Stomach (tissue), 9 donors: ENCODE results near the gene CLCNKA. TPM values are rescaled to one million over a fixed set of nuclear protein-coding genes. Genes with fewer than 3 reads are reported as not detected.
"Not testable (repeated sequence)": the region's sequence is repeated elsewhere in the genome, so short reads cannot be mapped to it uniquely, and the experiment has no call there.

ENCODE experiments used
- DNase-seq, 2 donors: peaks; one replicate each; pipeline versions ENCODE4 v3.0.0 to v3.0.0-alpha.2; 2013 to 2019
- H3K27ac ChIP-seq, 5 donors: fragments of 200-600 bp in 4 of 5; sonication (generic) in 4 of 5; one replicate each; pipeline ENCODE4 v1.5.1; 2013 to 2019; ENCODE audit warnings: mild to moderate bottlenecking in 1 of 5, moderate library complexity in 1 of 5
- H3K27me3 ChIP-seq, 3 donors: fragments of 200-600 bp; sonication (generic); one replicate each; pipeline ENCODE4 v1.5.1; 2017 to 2019; ENCODE audit warnings: mixed run types in 1 of 3
- H3K36me3 ChIP-seq, 4 donors: fragments of 200-600 bp; sonication (generic); 1 replicate in 3 of 4; 2 replicates in 1 of 4; pipeline ENCODE4 v1.5.1; 2016 to 2019
- H3K4me1 ChIP-seq, 4 donors: fragments of 200-600 bp; sonication (generic); one replicate each; pipeline ENCODE4 v1.5.1; 2016 to 2019
- H3K4me3 ChIP-seq, 4 donors: fragments of 200-600 bp; sonication (generic) in 3 of 4; one replicate each; pipeline ENCODE4 v1.5.1; 2016 to 2019; ENCODE audit warnings: mild to moderate bottlenecking in 1 of 4
- H3K9me3 ChIP-seq, 4 donors: fragments of 200-600 bp; sonication (generic); one replicate each; pipeline ENCODE4 v1.5.1; 2016 to 2019
- EP300 ChIP-seq: sonication (generic); formaldehyde crosslinking; IDR thresholded peaks from one replicate; pipeline ENCODE4 v1.6.1; 2017; ENCODE audit warnings: antibody characterized with exemption
- POLR2A ChIP-seq, 4 donors: fragments of 450-650 bp; IDR thresholded peaks; one replicate each; pipeline ENCODE4 v1.6.1; 2016; ENCODE audit warnings: antibody characterized with exemption in 4 of 4, control low read depth in 2 of 4, mild to moderate bottlenecking in 1 of 4, moderate library complexity in 1 of 4
- POLR2AphosphoS5 ChIP-seq, 3 donors: sonication (generic); formaldehyde crosslinking; IDR thresholded peaks; one replicate each; pipeline ENCODE4 v1.6.1; 2016; ENCODE audit warnings: antibody characterized with exemption in 3 of 3
- WGBS, 5 donors: extraction: QIAGEN DNeasy Blood & Tissue Kit in 3 of 5; methylation state at CpG; one replicate each; pipeline versions ENCODE4 v1.1.5 to v1.1.7; 2013 to 2018; 5-methylcytosine and 5-hydroxymethylcytosine counted together
- intact Hi-C: fragments of 100-400 bp; cut with DNase I; formaldehyde crosslinking; loops from one replicate; pipeline ENCODE4 v1.15.1; 2023; ENCODE audit warnings: low total_unique reads
- polyA plus RNA-seq, 3 donors: library from polyadenylated mRNA; stranded (reverse); fragments of 200-250 nt; gene quantifications; one replicate each; pipeline ENCODE4 v1.2.3, GENCODE V29; 2013
- total RNA-seq, 5 donors: library from RNA; depleted of rRNA; stranded (reverse); fragments of >200 nt; gene quantifications; one replicate each; pipeline versions ENCODE4 v1.1.0 to v1.2.3, GENCODE V29; 2014 to 2016
- TF ChIP-seq, protein P1 (sequence below), 7 experiments: fragments of 450-650 bp in 4 of 7; fragments of 200-600 bp in 3 of 7; sonication (generic) in 3 of 7; IDR thresholded peaks; one replicate each; pipeline ENCODE4 v1.5.1; 2016 to 2019; ENCODE audit warnings: antibody characterized with exemption in 7 of 7, control low read depth in 2 of 7, mild to moderate bottlenecking in 1 of 7
- donor health status: healthy with polysubstance abuse.
- donor health status: Bipolar disorder and iron deficiency.
- donor health status: healthy.

The CLCNKA gene
- total and polyA plus RNA-seq, 8 donors, result 0.55 to 16.1 (median 4.5) TPM; not detected in 2

- DNase-seq, result peak; percentile 31 to 80
- Histone ChIP-seq H3K4me3 (peak overlapping the region; percentile 79 to 100 (median 98)), H3K9me3 (no peaks in the 10 kb centered on the region), H3K36me3 (peaks cover 8 to 26% (median 20%) of the 10 kb centered on the region in 4 donors), H3K27ac (peak overlapping the region; percentile 59 to 90 (median 84)), H3K27me3 (no peaks in the 10 kb centered on the region), H3K4me1 (peaks cover 11 to 45% (median 29%) of the 10 kb centered on the region in 4 donors)
- intact Hi-C loops, result no loop called here
- TF ChIP-seq POLR2A (IDR thresholded peaks at IDR 0.05) (no peak), EP300 (no peak), POLR2AphosphoS5 (IDR thresholded peaks at IDR 0.05) (no peak)
- TF ChIP-seq, protein P1, sequence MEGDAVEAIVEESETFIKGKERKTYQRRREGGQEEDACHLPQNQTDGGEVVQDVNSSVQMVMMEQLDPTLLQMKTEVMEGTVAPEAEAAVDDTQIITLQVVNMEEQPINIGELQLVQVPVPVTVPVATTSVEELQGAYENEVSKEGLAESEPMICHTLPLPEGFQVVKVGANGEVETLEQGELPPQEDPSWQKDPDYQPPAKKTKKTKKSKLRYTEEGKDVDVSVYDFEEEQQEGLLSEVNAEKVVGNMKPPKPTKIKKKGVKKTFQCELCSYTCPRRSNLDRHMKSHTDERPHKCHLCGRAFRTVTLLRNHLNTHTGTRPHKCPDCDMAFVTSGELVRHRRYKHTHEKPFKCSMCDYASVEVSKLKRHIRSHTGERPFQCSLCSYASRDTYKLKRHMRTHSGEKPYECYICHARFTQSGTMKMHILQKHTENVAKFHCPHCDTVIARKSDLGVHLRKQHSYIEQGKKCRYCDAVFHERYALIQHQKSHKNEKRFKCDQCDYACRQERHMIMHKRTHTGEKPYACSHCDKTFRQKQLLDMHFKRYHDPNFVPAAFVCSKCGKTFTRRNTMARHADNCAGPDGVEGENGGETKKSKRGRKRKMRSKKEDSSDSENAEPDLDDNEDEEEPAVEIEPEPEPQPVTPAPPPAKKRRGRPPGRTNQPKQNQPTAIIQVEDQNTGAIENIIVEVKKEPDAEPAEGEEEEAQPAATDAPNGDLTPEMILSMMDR (IDR thresholded peaks at IDR 0.05), result no peak
- 0 to 2% (median 1%) methylated on average over 11 to 47 of the region's 47 CpGs for WGBS, 5 donors
These were observed 46.5 kb upstream of the CLCNKA start for GRCh38 chr1:15975358-15975804.

DNA sequence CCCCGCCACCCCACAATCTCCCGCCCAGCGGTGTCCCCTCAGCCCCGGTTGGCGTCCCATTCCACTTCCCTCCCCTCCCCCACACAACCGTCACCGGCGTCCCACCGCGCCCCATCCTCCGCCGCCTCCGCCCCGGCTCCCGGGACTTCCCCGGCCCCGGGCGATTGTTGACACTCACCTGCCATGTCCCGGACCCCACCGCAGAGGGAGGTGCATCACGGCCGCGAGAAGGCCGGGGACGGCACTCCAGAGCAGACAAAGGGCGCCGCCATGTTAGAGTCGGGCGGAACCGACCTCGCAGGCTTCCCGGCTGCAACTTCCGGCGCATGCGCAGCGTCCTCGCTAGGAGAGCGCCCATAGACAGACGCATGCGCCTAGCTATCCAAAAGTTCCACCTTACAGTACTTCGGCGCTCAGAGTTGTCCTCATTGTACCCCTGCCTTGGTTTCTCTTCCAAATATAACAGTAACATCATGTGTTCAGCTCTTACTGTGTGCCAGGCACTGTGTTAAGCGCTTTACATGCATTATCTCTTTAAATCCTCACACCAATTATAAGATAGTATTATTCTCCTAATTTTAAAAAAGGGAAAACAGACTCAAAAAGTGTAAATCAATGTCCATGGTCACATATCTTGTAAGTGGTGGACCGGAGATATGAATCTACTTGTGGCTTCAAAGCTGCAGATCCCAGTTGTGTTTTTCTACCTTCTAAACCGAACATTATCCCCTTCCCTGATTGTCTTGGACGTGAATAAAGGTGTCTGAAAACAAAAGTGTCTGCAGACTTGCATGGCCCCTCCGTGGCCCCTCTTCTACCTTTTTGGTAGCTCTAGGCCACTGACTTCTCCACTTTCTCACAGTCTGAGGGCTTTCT, 45.8 kb upstream of the CLCNKA start, which contains the start of gene ZBTB17:
ZBTB17 (minus strand) TSS at position 297 of the 876 bp plus-strand sequence. CDS start 27,606 bp downstream, outside the sequence.
- peaks cover 8 to 19% (median 17%) of the 10 kb centered on the region in 4 donors for H3K36me3 ChIP-seq
- no peaks in the 10 kb centered on the region for H3K9me3 ChIP-seq
- H3K27me3 ChIP-seq, result no peaks in the 10 kb centered on the region
- H3K27ac ChIP-seq, result peak within 1 kb of the TSS; percentile 59 to 90 (median 84)
- 7 to 38% (median 11%) methylated on average over 10 to 45 of the region's 47 CpGs for WGBS, 5 donors
- peaks cover 11 to 45% (median 29%) of the 10 kb centered on the region in 4 donors for H3K4me1 ChIP-seq
- DNase-seq, result peak; percentile 96 to 98
- peak within 1 kb of the TSS; percentile 79 to 100 (median 98) for H3K4me3 ChIP-seq
- intact Hi-C loops, result no loop called here
- TF ChIP-seq POLR2A (IDR thresholded peaks at IDR 0.05) (peak in 1 of 4 donors; percentile 40), POLR2AphosphoS5 (IDR thresholded peaks at IDR 0.05) (peak; percentile 57 to 93 (median 88))
- TF ChIP-seq, protein P1 (IDR thresholded peaks at IDR 0.05), result no peak

- H3K9me3 ChIP-seq, H3K27me3 ChIP-seq, intact Hi-C loops, DNase-seq, H3K4me3 ChIP-seq, H3K27ac ChIP-seq, H3K36me3 ChIP-seq: not testable (repeated sequence)
- 91 to 97% (median 94%) methylated on average over 4 of the region's 4 CpGs for WGBS, 5 donors
- peaks cover 11 to 33% (median 29%) of the 10 kb centered on the region in 4 donors for H3K4me1 ChIP-seq
These were observed 43.9 kb upstream of the CLCNKA start for GRCh38 chr1:15977947-15978346.

DNA sequence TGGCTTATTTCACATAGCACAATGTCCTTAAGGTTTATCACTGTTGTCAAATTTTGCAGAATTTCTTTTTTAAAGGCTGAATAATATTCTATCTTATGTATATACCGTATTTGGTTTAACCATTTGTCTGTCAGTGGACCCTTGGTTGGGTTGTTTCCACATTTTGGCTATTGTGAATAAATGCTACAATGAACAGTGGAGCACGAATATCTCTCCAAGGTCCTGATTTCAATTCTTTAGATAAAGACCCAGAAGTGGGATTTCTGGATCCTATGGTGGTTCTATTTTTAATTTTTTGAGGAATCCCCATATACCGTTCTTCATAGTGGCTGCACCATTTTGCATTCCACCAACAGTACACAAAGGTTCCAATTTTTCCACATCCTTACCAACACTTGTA, 40.2 kb upstream of the CLCNKA start:
- Histone ChIP-seq H3K4me3 (no peak overlapping the region), H3K4me1 (peaks cover 0 to under 1% (median 0%) of the 10 kb centered on the region in 4 donors), H3K27ac (no peak overlapping the region), H3K27me3 (no peaks in the 10 kb centered on the region), H3K36me3 (no peaks in the 10 kb centered on the region), H3K9me3 (no peaks in the 10 kb centered on the region)
- intact Hi-C loops, result no loop called here
- TF ChIP-seq POLR2AphosphoS5 (IDR thresholded peaks at IDR 0.05) (no peak), POLR2A (IDR thresholded peaks at IDR 0.05) (no peak), EP300 (no peak)
- TF ChIP-seq, protein P1 (IDR thresholded peaks at IDR 0.05), result no peak
- no peak for DNase-seq
- 84 to 89% (median 85%) methylated on average over 3 of the region's 3 CpGs for WGBS, 5 donors
